AG10803 (cell line): ENCODE measurements around the gene PXYLP1.
"Not testable (repeated sequence)": the region's sequence is repeated elsewhere in the genome, so short reads cannot be mapped to it uniquely, and the experiment has no call there.

Source experiments
- DNase-seq: peaks from one replicate; pipeline ENCODE4 v3.0.0; 2010; ENCODE audit warnings: low read depth
- H3K4me3 ChIP-seq: 2 replicates; pipeline ENCODE4 v1.5.1; 2011; ENCODE audit warnings: mild to moderate bottlenecking, low read length, control low read depth
- TF ChIP-seq, protein P1 (sequence below): conservative IDR thresholded peaks from 2 replicates; pipeline ENCODE4 v1.5.1; 2011; ENCODE audit warnings: mild to moderate bottlenecking, low read length, control low read depth, inconsistent platforms

The PXYLP1 gene

DNA sequence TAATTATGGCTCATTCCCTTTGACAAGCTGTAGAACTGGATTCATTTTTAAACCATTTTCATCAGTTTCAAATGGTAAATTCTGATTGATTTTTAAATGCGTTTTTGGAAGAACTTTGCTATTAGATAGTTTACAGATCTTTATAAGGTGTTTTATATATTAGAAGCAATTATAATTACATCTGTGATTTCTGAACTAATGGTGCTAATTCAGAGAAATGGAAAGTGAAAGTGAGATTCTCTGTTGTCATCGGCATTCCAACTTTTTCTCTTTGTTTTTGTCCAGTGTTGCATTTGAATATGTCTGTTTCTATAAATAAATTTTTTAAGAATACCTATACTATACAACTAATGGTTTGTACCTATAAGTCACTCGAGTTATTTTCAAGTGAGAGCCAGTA, 62.7 kb downstream of the PXYLP1 start:
- TF ChIP-seq, protein P1, sequence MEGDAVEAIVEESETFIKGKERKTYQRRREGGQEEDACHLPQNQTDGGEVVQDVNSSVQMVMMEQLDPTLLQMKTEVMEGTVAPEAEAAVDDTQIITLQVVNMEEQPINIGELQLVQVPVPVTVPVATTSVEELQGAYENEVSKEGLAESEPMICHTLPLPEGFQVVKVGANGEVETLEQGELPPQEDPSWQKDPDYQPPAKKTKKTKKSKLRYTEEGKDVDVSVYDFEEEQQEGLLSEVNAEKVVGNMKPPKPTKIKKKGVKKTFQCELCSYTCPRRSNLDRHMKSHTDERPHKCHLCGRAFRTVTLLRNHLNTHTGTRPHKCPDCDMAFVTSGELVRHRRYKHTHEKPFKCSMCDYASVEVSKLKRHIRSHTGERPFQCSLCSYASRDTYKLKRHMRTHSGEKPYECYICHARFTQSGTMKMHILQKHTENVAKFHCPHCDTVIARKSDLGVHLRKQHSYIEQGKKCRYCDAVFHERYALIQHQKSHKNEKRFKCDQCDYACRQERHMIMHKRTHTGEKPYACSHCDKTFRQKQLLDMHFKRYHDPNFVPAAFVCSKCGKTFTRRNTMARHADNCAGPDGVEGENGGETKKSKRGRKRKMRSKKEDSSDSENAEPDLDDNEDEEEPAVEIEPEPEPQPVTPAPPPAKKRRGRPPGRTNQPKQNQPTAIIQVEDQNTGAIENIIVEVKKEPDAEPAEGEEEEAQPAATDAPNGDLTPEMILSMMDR, result no peak
- DNase-seq, result no peak
- peak overlapping the region; percentile 42 for H3K4me3 ChIP-seq

DNA sequence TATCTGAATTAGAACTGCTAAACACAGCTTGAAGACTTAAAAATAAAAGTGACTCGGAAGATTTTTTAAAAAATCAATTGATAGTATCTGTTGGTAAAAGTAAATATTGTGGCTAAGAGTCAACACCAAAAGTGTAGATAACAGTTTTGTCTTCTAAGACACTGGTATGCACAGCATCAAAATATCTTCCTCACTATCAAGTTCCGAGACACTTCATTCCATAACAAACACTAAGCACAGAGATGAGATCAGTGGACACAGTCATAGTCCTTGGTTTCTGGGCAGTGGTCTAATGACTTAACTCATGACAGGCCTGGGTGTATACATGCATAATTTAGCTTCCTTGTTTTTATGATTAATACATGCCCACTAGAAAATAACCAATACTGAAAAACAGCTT, 63.2 kb downstream of the PXYLP1 start:
- TF ChIP-seq, protein P1, result no peak
- peak; percentile 57 for DNase-seq

GRCh38 chr3:141300426-141300825, 68.8 kb downstream of the PXYLP1 start:
- not testable (repeated sequence) for H3K4me3 ChIP-seq, DNase-seq

More for the DNA sequence above, 63.2 kb downstream of the PXYLP1 start:
- peak overlapping the region; percentile 42 for H3K4me3 ChIP-seq

DNA sequence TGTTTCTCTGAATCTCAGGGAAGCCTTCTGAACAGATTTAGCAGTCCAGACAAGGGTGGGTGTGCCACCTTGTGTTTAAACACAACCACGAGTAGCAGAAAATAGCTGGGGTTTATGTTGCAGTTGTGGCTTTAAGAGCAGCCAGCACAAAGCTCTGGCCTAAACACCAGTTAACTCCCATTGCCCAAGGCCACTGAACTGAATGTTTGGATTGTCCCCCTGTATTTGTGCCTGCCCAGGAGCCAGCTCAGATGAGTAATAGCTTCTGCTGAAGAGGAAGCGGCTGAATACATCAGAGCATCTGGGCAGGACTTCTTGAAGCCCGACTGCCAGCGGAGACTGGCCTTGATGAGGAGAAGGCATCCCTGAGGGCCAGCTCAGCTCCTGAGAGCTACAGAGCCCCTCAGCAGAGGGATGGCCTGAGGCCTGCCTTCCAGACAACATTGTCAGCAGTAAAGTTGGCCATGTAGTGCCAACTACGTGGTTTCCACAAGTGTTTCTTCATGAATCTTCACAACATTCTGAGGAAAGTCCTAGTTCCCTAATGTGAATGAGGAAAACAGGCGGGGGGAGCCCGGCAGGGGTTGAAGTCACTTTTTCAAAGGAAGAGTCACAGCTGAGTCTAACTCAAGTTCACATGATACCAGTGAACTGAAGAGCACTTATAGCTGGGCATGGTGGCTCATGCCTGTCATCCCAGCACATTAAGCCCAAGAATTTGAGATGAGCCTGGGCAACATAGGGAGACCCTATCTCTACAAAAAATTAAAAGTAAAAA, 70.9 kb downstream of the PXYLP1 start:
- no peak overlapping the region for H3K4me3 ChIP-seq
- peak; percentile 86 for DNase-seq
- TF ChIP-seq, protein P1, result peak; percentile 46

- TF ChIP-seq, protein P1, result peak; percentile 74
- peak; percentile 78 for DNase-seq
- no peak overlapping the region for H3K4me3 ChIP-seq
Measured at GRCh38 chr3:141303481-141304223, 72.0 kb downstream of the PXYLP1 start.

DNA sequence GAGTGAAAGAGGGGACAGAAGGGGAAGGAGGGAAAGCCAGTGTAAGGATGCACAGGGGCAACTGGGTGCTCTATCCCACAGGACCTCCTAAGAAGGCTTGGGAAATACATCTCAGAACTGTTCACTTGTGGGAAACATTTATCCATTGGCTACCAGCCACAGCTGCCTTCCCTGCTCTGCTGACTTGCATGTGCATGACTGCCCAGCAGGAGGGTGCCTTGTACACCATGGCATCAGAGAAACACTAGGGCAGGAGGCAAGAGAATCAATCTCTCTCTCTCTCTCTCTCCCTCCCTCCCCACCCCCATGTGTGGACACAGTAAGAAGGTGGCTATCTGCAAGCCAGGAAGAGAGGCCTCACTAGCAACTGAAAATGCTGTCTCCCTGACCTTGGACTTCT, 73.8 kb downstream of the PXYLP1 start:
- TF ChIP-seq, protein P1, result peak; percentile 49
- DNase-seq, result peak; percentile 76
- no peak overlapping the region for H3K4me3 ChIP-seq

DNA sequence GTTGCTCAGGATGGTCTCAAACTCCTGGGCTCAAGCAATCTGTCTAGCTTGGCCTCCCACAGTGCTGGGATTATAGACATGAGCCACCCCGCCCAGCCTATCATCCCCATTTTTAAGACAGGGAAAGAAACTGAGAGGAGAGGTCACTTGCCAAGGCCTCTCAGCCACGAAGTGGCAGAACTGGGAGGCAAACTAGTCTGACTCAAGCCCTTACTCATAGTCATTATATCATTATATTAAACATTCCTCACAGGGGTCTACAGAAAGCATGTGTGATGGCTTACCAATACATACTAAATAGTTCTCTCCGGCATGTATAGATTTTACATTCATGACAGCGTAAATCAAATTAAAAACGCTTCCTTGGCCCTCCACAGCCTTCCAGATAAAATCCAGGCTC, 74.7 kb downstream of the PXYLP1 start:
- TF ChIP-seq, protein P1, result no peak
- no peak overlapping the region for H3K4me3 ChIP-seq
- no peak for DNase-seq
